K562 (cell line): Measurements from ENCODE around the gene AIG1.

Experiments
- ARID1B ChIP-seq: fragments of 450-650 bp; IDR thresholded peaks from 2 replicates; pipeline ENCODE4 v1.6.1; 2016; ENCODE audit warnings: antibody characterized with exemption, mild to moderate bottlenecking, inconsistent platforms
- ATF1 ChIP-seq, 2 experiments: fragments of 450-650 bp in 1 of 2; IDR thresholded peaks; 2 replicates each; pipeline ENCODE4 v1.6.1; 2016; ENCODE audit warnings: missing compliant biosample characterization in 1 of 2, missing genetic modification characterization in 1 of 2
- EP300 ChIP-seq: IDR thresholded peaks from 2 replicates; pipeline ENCODE4 v1.6.1; 2012; ENCODE audit warnings: low read length, improper control_type of control experiment
- POLR2AphosphoS5 ChIP-seq: IDR thresholded peaks from 2 replicates; pipeline ENCODE4 v1.6.1; 2011; ENCODE audit warnings: mild to moderate bottlenecking, low read depth, low read length, moderate library complexity; ENCODE audit not compliant: control insufficient read depth, insufficient read depth
- USF1 ChIP-seq: sonication (generic); formaldehyde crosslinking; IDR thresholded peaks from 2 replicates; pipeline ENCODE4 v1.9.0; 2022; ENCODE audit warnings: mild to moderate bottlenecking, missing genetic modification reagents

DNA sequence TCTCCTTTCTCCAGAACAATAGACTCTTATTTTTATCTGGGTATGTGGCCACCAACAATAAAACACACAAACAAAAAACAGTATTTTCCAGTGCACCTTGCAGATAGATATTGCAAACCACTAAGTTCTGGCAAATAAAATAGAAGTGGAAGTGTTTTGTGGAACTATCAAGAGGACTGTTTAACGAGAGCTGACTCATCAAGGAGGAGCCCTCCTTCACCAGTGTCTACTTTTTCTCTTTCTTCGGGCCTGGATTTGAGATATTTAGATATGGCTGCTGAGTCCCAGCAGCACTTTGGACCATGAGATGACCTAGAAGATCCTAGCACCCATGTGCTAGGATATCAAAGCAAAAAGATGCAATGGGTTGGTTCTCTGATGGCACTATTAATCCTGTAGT, 154.7 kb downstream of the AIG1 start:
- TF ChIP-seq USF1 (CRISPR knock-in tag) (no peak), ARID1B (no peak), POLR2AphosphoS5 (no peak), EP300 (no peak), ATF1 (CRISPR knock-in tag; IDR thresholded peaks at IDR 0.05) (no peak), ATF1 (tag; IDR thresholded peaks at IDR 0.05) (no peak)
